Activated T-helper 1 cell treated with Interleukin-2 at 50 U/mL for 16 hours (primary cell): ENCODE results near the gene HNRNPUL1.

ENCODE experiments used
- DNase-seq: peaks from one replicate; pipeline ENCODE4 v3.0.0-alpha.2; 2020; ENCODE audit warnings: low read depth

HNRNPUL1 gene

GRCh38 chr19:41234512-41235168 is 29.5 kb upstream of the HNRNPUL1 start:
- no peak for DNase-seq

DNA sequence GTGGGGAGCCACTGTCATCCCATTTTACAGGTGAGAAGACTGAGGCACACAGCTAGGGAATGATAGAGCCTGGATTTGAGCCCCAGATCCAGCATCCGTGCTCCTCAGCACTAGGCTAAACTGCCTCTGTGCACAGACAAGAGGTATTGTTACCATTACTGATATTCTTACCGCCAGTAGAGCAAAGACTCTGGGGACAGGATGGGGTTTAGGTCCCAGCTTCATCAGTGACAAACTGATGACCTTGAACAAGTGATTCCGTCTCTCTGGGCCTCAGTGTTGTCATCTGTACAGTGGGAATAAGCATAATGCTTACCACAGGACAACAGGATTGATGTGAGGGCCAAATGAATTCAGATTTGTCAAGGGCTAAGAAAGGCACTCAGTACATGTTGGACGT is 28.7 kb upstream of the HNRNPUL1 start:
- no peak for DNase-seq

DNA sequence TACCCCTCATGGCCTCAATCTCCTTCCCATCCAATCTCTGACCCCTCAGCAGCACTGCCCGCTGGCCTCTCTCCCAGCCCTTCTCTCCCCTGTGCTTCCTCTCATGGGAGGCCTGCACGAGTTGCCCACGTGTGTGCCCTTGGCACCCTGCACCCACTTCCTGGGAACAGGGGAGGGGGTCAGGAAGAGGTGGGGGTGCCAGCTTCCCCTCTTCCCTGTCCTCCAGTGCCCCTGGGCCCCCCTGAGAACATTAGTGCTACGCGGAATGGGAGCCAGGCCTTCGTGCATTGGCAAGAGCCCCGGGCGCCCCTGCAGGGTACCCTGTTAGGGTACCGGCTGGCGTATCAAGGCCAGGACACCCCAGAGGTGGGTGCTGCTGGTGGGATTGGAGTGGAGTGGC is 25.9 kb upstream of the HNRNPUL1 start:
- no peak for DNase-seq

- DNase-seq: no peak
Observed at GRCh38 chr19:41239363-41239762, 24.8 kb upstream of the HNRNPUL1 start.

- DNase-seq: no peak
Observed at GRCh38 chr19:41239961-41240574, 24.1 kb upstream of the HNRNPUL1 start.

- DNase-seq: no peak
Observed at GRCh38 chr19:41241859-41242258, 22.3 kb upstream of the HNRNPUL1 start.

DNA sequence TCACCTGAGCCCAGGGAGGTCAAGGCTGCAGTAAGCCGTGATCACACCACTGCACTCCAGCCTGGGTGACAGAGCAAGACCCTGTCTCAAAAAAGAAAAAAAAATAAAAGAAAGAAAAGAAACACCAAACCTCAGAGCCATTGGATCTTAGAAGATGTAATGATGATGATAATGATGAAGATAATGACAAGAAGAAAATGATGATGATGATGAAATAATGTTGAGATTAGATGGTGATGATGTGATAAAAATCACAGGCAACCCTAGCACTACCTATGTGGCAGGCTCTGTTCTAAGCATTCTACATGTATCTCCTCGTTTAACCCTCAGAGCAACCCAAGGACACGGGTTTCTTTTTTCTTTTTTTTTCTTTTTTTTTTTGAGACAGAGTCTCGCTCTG is 20.1 kb upstream of the HNRNPUL1 start:
- DNase-seq: no peak

DNA sequence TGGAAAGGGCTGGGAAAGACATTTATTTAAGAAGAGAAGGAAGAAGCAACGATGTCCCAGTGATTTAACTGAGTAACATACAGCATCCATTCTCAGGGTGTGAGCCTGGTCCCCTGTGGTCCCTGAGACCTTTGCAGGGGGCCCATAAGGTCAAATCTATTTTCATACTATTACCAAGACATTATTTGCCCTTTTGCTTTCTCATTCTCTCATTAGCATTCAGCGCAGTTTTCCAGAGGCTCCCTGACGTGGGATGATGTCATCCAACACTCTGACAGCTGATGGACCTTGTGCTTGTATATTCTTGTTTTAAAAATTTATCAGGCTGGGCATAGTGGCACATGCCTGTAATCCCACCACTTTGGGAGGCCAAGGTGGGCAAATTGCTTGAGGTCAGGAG is 18.3 kb upstream of the HNRNPUL1 start:
- DNase-seq: no peak

DNA sequence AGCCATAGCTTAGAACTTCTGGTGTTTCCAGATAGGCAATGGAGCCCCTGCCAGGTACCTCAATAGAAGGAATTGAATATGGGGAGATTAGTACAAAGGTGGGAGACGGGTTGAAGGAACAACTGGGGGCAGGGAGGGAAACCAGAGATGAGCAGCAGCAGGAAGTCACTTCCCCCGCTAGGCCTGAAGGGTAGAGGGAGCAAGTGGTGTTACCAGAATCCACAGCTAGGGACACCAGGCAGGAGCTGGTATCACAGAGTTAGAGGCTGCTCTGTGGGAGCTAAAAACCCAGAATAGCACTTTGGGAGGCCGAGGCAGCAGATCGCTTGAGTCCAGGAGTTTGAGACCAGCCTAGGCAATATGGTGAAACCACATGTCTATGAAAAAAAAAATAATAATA is 15.3 kb upstream of the HNRNPUL1 start:
- no peak for DNase-seq

DNA sequence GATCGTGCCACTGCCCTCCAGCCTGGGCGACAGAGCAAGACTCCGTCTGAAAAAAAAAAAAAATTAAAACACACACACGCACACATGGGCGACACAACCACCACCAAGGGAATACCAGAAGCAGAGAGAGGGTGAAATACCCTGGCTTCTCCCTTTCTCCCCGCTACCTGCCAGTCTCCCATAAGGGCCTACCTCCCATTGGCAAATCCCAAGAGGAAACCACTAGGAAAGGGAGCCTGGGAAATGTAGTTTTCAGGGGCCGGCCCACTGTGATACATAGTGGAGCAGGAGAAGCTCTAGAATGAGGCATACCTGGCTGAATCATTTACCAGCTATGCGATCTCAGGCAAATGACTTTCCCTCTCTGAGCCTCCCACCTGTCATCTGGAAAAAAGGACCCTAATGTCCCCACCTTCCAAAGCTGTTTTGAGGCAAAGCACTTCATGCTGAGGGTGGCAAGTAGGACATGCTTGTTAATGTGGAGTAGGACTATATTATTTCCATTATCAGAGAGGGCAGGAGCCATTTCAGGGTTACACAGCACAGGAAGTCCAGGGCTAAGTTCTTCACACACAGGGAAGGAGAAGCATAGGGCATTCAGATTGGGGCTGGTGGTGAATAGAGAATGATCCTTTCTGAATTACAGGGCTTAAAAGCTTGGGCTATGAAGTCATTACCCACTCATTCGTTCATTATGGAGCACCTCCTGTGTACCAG is 14.3 kb upstream of the HNRNPUL1 start:
- DNase-seq: no peak

DNA sequence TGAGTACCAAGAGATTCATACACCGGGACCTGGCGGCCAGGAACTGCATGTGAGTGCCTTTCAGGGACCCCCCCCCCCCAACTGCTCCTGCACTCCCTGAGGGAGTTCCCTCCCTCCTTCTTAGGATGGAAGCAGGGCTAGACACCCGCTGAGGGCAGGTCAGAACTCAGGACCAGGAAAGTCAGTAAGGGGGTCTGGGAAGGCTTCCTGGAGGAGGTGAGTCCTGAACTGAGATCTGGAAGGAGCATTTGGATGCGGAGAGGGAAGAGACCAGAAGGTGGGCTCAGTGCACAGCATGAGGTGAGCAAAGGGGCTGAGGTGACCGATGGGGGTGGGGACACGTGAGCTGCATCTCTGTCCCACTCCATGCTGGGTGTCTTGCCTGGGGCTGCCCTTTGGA is 10.5 kb upstream of the HNRNPUL1 start:
- no peak for DNase-seq

- no peak for DNase-seq
Observed at GRCh38 chr19:41255171-41255570, 9.0 kb upstream of the HNRNPUL1 start.

DNA sequence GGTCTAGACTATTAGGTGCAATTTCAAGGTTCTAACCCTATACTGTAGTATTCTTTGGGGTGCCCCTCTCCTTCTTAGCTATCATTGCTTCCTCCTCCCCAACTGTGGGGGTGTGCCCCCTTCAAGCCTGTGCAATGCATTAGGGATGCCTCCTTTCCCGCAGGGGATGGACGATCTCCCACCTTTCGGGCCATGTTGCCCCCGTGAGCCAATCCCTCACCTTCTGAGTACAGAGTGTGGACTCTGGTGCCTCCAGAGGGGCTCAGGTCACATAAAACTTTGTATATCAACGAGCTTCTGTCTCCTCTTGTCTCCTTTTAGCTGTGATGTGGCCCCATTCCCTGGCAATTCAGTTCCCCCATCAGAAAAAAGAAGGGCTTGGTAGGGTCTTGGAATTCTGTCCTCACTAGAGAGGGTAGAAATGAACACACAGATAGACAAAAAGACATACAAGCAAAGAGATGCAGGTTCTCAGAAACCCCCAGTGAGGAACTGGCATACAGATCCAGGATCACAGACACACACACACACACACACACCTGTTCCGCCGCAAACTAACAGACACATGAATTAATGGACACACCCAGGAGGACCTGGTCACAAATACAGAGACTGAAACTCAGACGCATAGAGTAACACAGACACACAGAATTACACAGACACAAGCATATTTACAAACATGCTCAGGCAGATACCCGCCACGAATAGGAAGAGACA is 2.5 kb upstream of the HNRNPUL1 start:
- no peak for DNase-seq

DNA sequence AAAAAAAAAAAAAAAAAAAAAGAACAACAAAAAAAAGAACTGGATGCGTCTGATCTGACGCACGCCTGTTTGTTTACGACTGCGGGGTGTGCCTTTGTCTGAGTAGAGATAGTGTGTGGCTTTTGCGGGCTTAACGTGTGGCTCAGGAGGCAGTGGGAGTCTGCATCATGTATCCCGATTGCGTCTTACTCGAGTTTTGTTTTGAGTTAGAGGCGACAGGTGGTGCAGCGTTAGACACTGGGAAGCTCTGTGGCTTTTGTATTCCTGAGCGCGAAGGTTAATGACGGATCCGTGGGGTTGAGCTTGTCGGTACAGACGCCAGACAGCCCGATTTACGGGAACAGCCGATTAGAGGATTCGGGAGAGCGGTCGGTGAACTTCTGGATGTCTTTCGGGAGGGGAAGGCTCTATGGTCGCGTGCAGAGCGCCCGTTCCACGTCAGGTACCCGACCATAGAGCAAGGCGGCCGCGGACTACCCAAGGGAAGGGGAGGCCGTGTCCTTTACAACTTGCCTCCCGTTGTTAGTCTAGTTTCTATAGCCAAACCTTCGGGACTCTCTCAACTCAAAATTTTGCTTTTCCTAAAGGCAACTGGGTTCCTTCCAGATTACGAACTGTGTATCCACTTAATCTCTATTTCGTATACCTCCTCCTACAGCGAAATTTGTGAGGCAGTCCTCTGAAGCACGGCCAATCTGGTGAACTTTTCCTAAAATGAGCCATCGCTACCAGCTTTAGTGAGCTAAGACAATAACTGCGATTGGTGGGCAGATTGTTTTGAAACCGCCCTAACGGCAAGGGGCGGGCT is 926 bp upstream of the HNRNPUL1 start:
- DNase-seq: peak; percentile 70

DNA sequence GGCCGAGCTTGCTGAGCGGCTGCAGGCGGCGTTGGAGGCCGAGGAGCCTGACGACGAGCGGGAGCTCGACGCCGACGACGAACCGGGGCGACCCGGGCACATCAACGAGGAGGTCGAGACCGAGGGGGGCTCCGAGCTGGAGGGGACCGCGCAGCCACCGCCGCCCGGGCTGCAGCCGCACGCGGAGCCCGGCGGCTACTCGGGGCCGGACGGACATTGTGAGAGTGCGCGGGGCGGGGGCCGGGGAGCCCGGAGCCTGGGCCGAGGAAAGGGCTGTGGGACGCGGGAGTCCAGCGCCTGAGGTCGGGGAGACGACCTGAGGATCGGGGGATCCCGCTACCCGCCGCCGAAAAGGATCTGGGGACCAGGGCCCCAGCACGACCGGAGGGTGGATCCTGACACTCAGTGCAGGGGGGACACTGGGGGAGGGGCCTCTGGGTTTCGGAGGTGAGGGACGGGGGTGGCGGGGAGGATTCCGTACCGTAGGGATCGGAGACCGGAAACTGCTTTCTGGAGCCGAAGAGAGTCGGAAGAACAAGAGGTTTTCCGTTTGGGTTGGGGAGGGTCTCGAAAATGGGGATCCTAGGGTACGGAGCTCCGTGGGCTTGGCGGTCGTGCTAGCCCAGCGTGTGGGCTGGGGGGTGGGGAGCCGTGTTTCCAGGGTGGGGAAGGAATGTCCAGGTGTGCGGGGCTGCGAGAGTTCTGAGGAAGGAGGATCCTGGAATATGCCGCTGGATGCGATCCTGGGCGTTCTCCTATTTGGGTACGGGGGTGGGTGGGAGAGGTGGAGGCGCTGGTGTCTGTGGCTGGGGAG is 616 bp downstream of the HNRNPUL1 start:
- DNase-seq: peak; percentile 27

DNA sequence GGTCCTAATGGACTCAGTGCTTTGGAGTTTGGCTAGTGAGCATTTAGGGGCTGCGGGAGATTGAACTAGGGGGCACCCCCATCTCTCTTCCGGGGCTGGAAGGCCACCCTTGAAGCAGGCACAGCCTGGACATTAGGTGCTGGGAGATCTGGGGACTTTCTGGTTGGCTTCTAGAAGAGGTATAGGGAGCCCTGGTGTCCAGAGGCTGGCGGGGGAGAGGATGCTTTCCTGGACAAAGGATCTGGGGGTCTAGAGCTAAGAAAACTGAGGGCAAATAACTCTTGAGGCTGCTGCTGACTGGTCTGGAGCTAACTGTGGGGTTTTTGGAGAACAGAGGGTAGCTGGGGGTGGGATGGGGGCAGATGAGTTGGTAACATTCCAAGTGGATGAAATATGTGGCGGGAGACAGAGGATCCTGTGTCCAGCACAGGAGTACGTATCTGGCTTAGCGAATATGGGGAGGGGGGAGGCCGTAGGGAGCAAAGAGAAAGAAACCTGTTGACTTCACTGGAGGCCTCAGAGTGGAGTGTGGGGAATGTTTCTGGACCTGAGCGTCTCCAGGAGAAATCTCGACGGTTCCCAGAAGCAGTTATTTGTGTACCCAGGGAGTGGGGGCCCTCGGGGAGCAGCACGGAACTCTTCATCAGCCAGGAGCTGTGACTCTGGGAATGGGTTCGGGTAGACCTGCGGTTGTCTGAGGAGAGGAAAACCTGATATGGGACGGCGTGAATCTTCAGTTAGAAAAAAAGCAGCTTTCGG is 1.4 kb downstream of the HNRNPUL1 start:
- no peak for DNase-seq

- no peak for DNase-seq
Observed at GRCh38 chr19:41269055-41269454, 4.9 kb downstream of the HNRNPUL1 start.

- no peak for DNase-seq
Observed at GRCh38 chr19:41269571-41269970, 5.4 kb downstream of the HNRNPUL1 start.

GRCh38 chr19:41273076-41273475 is 8.9 kb downstream of the HNRNPUL1 start:
- DNase-seq: no peak

DNA sequence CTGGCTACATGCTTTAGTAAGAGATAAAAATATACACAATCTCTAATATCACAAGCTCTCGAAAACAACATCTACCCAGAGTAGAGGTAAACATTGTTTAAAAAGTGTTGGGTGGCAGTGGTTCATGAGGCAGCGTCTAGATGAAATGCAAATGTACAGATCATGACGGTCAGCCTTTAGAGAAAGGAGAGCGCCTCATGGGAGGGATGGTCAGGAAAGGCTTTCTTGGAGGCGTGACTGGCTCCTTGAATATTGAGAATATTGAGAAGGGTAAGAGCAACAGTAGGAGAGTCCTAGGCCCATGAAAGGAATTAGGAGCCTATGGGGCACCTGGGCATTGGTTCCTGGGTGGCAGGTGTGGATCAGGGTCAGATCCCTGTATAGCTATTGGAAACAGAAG is 10.6 kb downstream of the HNRNPUL1 start:
- no peak for DNase-seq
